Colonic mucosa (tissue), 4 donors: ENCODE measurements around the gene SCAP. TPM values are rescaled to one million over a fixed set of nuclear protein-coding genes. Genes with fewer than 3 reads are reported as not detected.

Experiments used
- DNase-seq: peaks from one replicate; pipeline ENCODE4 v3.0.0-alpha.2; 2020
- H3K27ac ChIP-seq: fragments of 200-600 bp; one replicate; pipeline ENCODE4 v1.8.0; 2021
- H3K27me3 ChIP-seq: fragments of 200-600 bp; one replicate; pipeline ENCODE4 v1.8.0; 2021
- H3K36me3 ChIP-seq: fragments of 200-600 bp; one replicate; pipeline ENCODE4 v1.8.0; 2021
- H3K4me1 ChIP-seq: fragments of 200-600 bp; one replicate; pipeline ENCODE4 v1.8.0; 2021; ENCODE audit warnings: mild to moderate bottlenecking
- H3K4me3 ChIP-seq: fragments of 200-600 bp; one replicate; pipeline ENCODE4 v1.8.0; 2021
- H3K9ac ChIP-seq, 2 donors: one replicate each; pipeline ENCODE4 v1.7.0; 2013; ENCODE audit warnings: control low read depth in 2 of 2, low read depth in 2 of 2, low read length in 2 of 2
- H3K9me3 ChIP-seq: fragments of 200-600 bp; one replicate; pipeline ENCODE4 v1.8.0; 2021
- intact Hi-C: fragments of 100-400 bp; cut with DNase I; formaldehyde crosslinking; loops from one replicate; pipeline ENCODE4 v1.14.1; 2022
- total RNA-seq, 2 donors: library from RNA; stranded (reverse); fragmentation: NEBNext Ultra II Directional in 1 of 2; extraction: Animal tissue kit (Norgen Biotek cat#: 25700) in 1 of 2; gene quantifications; one replicate each; pipeline ENCODE4 v1.2.1, GENCODE V29; 2021
- TF ChIP-seq, protein P1 (sequence below): fragments of 200-600 bp; IDR thresholded peaks from one replicate; pipeline ENCODE4 v1.8.0; 2022; ENCODE audit warnings: antibody characterized with exemption, mild to moderate bottlenecking
- donor health status: healthy.
- donor health status: DM: no; HTN: no; CAD: no.
- donor health status: DM: no; HTN: no; CAD: no.

The SCAP gene
- total RNA-seq, 2 donors from 2014 or later: 86.5 to 137 TPM

DNA sequence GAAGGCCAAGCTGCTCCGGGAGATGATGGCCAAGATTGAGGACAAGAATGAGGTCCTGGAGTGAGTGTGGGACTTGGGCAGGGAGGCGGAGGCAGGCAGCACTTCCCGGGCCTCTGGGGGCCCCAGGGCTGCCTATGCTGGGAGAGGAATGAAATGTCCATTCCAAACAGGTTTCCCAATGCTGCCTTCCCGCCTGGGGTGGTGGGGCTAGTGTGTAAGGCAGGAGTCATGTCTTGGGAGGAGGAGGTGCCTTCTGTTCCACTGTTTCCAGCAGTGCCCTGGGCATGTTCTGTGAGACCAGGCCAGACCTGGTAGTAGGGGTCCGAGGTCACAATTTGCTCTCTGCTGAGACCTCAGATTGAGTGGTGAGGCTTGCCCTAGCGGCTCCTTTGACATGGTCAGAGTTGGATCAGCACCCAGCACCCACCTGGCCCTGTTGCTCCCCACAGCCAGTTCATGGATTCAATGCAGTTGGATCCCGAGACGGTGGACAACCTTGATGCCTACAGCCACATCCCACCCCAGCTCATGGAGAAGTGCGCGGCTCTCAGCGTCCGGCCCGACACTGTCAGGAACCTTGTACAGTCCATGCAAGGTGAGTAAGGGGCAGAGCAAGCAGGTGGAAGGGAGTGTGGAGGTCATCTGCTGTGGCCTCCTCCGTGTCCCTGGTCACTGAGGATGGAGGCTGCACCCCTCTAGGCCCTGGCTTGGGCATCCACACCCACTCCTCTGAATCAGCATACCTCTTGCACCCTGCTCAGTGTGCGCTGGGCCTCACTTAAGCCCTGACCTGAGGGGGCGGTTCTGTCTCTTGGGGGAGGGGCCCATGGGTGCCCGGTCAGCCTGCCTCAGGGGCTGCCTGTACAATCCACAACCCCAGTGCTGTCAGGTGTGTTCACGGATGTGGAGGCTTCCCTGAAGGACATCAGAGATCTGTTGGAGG, 67.6 kb downstream of the SCAP start:
- Histone ChIP-seq H3K36me3 (peaks cover 12% of the 10 kb centered on the region), H3K9me3 (no peaks in the 10 kb centered on the region), H3K27me3 (no peaks in the 10 kb centered on the region), H3K4me3 (no peak overlapping the region), H3K4me1 (peaks cover 3% of the 10 kb centered on the region), H3K9ac (no peak overlapping the region), H3K27ac (no peak overlapping the region)
- TF ChIP-seq, protein P1, sequence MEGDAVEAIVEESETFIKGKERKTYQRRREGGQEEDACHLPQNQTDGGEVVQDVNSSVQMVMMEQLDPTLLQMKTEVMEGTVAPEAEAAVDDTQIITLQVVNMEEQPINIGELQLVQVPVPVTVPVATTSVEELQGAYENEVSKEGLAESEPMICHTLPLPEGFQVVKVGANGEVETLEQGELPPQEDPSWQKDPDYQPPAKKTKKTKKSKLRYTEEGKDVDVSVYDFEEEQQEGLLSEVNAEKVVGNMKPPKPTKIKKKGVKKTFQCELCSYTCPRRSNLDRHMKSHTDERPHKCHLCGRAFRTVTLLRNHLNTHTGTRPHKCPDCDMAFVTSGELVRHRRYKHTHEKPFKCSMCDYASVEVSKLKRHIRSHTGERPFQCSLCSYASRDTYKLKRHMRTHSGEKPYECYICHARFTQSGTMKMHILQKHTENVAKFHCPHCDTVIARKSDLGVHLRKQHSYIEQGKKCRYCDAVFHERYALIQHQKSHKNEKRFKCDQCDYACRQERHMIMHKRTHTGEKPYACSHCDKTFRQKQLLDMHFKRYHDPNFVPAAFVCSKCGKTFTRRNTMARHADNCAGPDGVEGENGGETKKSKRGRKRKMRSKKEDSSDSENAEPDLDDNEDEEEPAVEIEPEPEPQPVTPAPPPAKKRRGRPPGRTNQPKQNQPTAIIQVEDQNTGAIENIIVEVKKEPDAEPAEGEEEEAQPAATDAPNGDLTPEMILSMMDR: no peak
- DNase-seq: no peak
- intact Hi-C loops: no loop called here

DNA sequence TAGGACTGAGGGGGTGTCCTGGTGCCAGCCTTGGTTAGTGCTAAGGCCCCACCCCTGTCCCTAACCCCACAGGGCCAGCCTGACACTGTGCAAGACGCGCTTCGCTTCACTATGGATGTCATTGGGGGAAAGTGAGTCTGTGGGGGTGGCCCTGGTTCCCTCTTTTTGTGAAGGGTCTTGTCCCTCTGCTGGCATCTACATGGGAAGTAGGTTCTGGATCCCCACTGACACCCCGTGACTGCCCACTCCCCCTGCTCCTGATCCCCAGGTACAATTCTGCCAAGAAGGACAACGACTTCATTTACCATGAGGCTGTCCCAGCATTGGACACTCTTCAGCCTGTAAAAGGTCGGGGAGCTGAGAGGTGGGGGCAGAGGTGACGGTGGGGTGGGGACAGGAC, 68.5 kb downstream of the SCAP start:
- intact Hi-C loops: no loop called here
- Histone ChIP-seq H3K9me3 (no peaks in the 10 kb centered on the region), H3K9ac (no peak overlapping the region)

DNA sequence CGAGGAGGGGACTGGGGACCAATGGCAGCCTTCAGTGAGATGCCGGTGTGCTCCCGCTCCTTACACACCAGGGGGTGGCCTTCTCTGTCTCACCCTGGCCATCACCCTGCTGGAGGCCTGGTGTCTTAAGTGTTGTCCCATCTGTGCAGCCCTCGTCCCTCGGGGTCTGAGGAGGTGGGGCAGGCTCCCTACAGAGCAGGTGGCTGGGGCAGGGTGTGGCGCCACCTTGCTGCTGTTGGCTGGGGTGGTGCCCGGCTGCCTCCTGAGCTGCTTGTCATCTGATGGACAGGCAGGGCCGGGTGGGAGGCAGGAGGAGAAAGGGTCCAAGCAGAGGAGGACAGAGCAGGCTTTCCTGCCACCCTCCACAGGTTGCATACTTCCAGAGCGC, 69.0 kb downstream of the SCAP start:
- intact Hi-C loops: no loop called here
- no peak overlapping the region for H3K4me3 ChIP-seq
- no peak overlapping the region for H3K27ac ChIP-seq
- no peaks in the 10 kb centered on the region for H3K9me3 ChIP-seq
- H3K27me3 ChIP-seq: no peaks in the 10 kb centered on the region
- H3K4me1 ChIP-seq: peaks cover 3% of the 10 kb centered on the region
- H3K36me3 ChIP-seq: peaks cover 6% of the 10 kb centered on the region
- TF ChIP-seq, protein P1: no peak
- no peak for DNase-seq
- no peak overlapping the region for H3K9ac ChIP-seq

More for the DNA sequence above, 68.5 kb downstream of the SCAP start:
- Histone ChIP-seq H3K4me3 (no peak overlapping the region), H3K4me1 (peaks cover 3% of the 10 kb centered on the region), H3K27ac (no peak overlapping the region), H3K27me3 (no peaks in the 10 kb centered on the region), H3K36me3 (peaks cover 11% of the 10 kb centered on the region)
- TF ChIP-seq, protein P1: no peak
- DNase-seq: no peak

GRCh38 chr3:47405820-47406761, 69.7 kb downstream of the SCAP start:
- H3K9ac ChIP-seq: no peak overlapping the region
- no peak overlapping the region for H3K27ac ChIP-seq
- H3K4me3 ChIP-seq: no peak overlapping the region
- intact Hi-C loops: no loop called here
- H3K4me1 ChIP-seq: peaks cover 3% of the 10 kb centered on the region
- no peaks in the 10 kb centered on the region for H3K27me3 ChIP-seq
- no peak for DNase-seq
- H3K9me3 ChIP-seq: no peaks in the 10 kb centered on the region
- H3K36me3 ChIP-seq: peaks cover 4% of the 10 kb centered on the region
- TF ChIP-seq, protein P1: no peak
